IPS-11a (cell line): Measurements from ENCODE around the gene NUMB.

Experiments
- H3K4me3 ChIP-seq: one replicate; pipeline ENCODE4 v1.5.1; 2013; ENCODE audit warnings: low read depth, low read length, control low read depth

NUMB gene

DNA sequence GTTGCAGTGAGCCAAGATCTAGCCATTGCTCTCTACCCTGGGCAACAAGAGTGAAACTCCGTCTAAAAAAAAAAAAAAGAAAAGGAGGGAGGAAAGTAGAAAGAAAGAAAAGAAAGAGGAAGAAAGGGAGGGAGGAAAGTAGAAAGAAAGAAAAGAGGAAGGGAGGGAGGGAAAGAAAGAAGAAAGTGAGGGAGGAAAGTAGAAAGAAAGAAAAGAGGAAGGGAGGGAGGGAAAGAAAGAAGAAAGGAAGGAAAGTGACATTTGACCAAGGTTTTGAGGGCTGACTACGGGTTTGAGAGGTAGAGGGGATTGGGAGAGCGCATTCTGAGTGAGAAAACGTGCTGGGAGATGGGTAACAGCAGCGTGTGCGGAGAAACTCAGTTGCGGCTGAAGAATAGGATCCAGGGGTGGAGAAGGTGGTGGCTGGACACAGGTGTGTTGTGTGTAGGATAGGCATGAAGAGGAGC is 221.6 kb downstream of the NUMB start:
- H3K4me3 ChIP-seq = peak overlapping the region; percentile 47

DNA sequence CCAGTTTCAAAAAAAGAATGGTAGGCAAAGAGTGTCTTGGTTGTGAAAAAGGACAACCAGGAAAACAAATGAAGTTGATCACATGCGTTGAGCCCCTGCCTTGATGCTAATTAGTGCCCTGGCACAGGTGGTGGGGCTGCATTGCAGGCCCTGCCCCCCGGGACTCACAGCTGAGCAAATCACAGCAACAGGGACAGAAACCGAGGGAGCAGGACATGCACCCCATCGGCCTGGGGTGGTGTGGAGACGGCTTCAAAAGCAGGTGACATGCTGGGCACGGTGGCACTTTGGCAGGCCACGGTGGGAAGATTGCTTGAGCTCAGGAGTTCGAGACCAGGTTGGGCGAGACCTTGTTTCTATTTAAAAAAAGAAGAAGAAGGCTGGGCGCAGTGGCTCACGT is 222.2 kb downstream of the NUMB start:
- no peak overlapping the region for H3K4me3 ChIP-seq

DNA sequence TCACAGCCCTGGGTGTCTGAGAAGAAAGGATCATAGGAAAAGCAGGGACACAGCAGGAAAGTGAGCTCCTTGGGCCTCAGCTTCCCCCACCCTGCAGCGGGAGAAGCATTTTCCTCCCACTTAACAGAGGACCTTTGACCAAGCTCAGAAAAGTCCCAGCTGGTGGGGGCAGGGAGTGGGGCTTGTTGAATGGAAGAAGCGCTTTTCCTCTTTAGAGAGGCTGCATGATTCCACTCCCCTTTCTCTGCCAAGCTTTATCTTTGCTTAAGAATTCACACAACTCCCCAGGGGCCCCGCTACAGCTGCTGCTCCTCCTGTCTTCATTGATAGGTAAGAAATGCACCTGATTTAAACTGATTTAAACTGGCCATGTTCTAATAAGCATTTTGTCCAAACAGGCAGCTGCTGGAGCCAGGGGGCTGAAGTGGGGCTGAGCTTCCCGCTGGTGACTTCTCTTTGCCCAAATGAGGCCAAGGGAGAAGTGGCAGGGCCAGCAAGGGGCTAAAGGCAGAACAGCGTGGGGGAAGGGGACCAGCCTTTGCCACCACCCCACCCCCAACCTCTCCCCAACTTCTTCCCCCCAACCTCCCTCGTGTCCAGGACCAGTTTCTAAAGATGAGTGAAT is 222.7 kb downstream of the NUMB start:
- H3K4me3 ChIP-seq = no peak overlapping the region

DNA sequence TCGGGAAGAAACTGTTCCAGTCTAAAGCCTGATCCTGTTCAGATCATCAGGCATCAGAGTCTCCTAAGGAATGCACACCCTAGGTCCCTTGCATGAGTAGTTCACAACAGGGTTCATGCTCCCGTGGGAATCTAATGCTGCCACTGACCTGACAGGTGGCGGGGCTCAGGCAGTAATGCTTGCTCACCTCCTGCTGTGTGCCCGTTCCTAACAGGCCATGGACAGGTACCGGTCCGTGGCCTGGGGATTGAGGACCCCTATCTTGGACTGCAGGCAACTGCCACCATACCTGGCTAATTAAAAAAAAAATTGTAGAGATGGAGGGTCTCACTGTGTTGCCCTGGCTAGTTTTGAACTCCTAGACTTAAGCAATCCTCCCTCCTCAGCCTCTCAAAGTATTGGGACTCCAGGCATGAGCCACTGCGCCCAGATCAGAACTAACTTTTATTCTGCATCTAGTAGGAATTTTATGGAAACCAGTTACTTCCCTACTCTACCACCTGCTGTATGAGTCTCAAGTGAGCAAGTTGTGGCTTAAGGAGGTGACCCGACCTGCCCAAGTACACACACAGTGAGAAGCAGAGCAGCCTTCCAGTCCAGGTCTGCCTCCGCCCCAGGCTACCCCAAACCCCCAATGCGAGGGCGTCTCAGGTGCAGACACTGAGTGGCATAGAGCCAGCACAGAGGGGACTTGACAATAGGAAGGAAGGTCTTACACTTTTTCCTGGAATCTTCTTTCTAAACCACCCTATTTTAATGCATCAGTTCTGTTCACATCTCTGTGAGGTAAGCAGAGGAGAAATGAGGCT is 223.6 kb downstream of the NUMB start:
- no peak overlapping the region for H3K4me3 ChIP-seq

DNA sequence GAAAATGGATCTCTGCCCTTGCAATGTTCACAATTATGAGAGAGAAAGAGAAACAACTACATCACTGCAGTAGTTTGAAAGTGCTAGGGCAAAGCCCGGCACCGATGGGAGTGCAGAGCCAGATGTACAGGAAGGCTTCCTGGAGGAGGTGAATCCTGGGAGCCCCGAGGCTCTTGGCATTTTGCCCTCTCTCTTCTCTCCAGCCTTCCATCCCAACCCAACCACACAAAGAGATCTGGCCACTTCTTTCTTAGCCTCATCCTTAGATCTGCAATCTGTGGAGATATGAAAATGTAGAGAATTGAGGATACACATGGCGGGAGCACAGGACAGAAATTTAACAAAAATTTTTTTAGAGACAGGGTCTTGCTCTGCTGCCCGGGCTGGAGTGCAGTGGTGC is 224.3 kb downstream of the NUMB start:
- H3K4me3 ChIP-seq = no peak overlapping the region

DNA sequence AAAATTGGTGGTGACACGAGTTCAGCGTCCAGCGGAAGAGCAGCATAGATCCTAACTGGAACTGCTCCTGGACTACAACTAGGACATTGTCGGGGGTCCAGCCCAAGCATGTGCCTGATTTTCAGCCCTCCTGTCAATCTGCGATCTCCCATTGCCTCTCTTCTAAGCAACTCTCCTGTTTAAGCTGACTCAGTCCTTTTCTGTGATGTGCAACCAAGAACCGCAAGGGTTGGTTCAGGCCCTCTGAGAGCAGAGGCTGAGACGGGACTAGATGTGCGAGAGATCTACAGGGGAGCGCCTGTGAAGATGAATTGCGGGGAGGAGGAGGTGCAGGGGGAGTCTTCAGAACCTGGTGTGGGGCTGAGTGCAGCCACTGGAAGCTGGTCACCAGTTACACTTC is 224.8 kb downstream of the NUMB start:
- H3K4me3 ChIP-seq = no peak overlapping the region

DNA sequence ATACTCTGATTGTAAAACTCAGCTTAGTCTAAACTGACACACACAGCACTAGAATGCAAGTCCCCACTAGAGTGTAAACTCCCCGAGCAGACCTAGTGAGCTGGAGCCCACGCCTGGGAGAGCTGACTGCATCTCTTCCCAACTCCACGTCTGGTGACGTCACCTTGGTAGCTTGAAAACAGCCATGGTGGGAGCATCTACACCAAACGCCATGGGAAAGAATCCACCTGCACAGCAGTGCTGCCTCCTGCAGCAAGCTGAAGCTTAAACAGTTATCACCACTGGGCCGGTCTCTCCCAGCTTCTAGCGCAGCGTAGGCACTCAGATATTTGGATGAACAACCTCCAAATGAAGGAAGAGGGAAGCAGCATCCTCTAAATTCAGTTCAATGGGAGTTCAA is 225.4 kb downstream of the NUMB start:
- no peak overlapping the region for H3K4me3 ChIP-seq

DNA sequence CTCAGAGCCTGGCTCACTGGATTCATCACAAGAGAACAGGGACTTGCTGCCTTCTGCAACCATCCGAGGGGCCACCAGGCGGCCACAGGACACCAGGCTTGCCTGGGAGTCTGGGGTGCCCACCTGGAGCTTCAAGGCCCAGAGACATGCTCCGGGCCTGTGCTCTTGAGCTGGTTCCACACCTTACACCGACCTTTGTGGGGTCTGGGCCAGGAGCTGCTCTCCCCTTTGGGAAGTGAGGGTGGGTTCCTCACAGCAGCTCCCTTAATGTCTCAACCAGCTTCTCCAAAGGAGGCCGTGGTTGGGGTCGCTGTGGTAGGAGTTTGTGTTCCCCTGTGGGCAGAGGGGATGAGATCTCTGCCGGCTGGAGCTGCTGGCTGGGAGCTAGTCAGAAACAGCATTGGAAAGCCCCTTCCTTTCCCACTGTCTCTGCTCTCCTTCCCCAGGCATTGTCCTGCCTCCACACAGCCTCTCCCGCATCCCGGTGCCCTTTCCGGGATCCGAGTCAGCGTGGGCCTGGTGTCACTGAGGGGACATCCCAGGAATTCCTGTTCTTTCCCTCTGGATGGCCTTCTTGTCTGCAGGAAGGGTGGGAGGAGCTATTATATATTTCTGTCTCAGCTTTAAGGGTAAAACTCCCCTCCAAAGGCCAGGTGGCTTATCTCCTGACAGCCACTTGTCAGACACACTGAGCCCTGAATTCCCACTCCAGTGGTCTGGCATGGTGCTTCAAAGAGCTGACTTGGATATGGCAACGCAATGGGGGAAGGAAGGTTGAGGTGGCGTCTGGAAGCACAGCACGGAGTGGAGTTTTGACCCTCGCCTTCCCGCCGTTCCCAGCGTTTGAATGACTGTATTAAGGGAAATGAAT is 226.1 kb downstream of the NUMB start:
- no peak overlapping the region for H3K4me3 ChIP-seq

DNA sequence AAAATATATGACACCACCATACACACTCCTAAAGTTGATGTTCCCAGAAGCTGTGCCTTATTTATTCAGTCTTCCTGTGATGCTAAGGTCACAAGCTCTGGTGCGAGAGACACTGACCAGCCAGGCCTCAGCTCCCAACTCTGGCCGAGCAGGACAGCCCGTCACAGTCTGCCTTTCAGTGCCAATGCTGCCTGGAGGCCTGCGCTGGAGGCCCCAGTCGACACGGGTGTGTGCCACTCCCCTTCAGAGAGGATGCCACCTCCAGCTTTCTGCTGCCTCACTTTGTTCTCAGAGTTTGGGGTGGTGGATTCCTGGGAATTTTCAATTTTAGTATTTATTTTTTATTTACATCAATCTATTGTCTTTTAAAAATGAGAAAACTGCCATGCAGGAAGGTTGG is 228.3 kb downstream of the NUMB start:
- no peak overlapping the region for H3K4me3 ChIP-seq

DNA sequence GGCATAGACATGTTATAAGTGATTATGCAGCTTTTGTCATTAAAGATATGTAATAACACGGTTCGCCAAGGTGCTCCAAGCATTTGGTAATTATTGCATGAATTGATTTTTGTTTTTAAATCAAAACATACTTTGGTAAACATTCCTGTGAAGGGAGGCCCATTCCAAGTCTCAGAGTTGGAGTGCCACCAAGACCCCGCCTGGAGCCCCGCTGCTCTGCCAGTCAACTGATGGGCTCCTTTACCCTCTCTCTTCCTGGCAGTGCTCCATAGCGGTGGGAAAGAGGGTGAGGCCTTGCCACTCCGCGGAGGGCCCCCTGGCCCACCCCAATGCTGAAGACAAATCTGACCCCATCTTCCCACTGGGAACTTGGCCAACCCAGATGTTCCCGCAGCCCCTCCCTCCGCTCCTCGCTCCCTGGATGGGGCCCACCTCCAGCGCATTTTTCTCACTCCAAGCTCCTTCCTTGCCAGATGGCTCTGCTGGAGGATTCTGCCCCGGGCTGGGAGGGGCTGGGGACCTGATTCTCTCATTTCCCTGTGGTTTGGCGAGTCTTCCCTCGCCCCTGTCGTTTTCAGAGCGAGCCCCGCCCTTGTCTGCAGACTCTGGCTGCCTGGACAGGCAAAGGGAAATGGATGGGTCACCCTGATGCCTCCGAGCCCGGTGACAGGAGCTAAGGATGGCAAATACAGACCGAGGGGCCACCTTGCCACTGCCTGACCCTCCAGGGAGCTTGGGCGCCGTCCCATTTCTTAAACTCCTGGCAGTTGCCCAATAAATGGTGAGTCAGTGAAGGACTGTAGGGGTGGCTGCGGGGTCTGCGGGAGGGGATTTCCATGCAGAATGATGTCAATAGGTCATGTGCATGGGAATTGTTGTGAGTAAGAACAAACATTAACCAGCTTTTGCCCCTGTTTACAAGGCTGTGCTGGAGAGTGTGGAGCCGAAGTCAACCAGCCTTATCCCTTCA is 230.2 kb downstream of the NUMB start:
- no peak overlapping the region for H3K4me3 ChIP-seq

DNA sequence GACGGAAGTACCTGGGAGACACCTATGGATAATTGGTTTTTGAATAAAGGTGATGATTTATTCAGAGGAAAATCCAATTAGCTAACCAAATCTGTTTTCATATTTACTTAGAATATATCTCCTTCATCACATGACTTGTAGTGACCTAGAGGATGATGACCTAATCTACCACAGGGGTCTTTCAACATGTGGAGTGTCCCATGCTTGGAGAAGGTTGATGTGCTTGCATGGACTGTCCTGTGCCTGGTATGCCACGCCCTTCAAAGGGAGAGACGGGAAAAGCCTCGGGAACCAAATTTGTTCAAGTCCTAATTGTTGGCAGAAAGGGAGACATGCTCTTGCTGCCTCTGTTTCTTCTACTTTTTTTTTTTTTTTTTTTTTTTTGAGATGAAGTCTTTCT is 232.8 kb downstream of the NUMB start:
- no peak overlapping the region for H3K4me3 ChIP-seq
